CD1c-positive myeloid dendritic cell (primary cell): ENCODE results near the gene GPC6.

ENCODE experiments used
- DNase-seq: peaks from one replicate; pipeline ENCODE4 v3.0.0-alpha.2; 2016; ENCODE audit errors: extremely low spot score

GPC6 gene

GRCh38 chr13:93775027-93775426 lies 548.4 kb downstream of the GPC6 start:
- no peak for DNase-seq

- no peak for DNase-seq
These were observed 549.0 kb downstream of the GPC6 start for GRCh38 chr13:93775507-93776108.

- no peak for DNase-seq
These were observed 550.3 kb downstream of the GPC6 start for GRCh38 chr13:93776936-93777335.

- DNase-seq: no peak
These were observed 550.9 kb downstream of the GPC6 start for GRCh38 chr13:93777504-93777903.

GRCh38 chr13:93778548-93778947 lies 551.9 kb downstream of the GPC6 start:
- DNase-seq: no peak

GRCh38 chr13:93784191-93784590 lies 557.6 kb downstream of the GPC6 start:
- no peak for DNase-seq

- no peak for DNase-seq
These were observed 560.4 kb downstream of the GPC6 start for GRCh38 chr13:93786846-93787489.

GRCh38 chr13:93788456-93788855 lies 561.8 kb downstream of the GPC6 start:
- DNase-seq: no peak

- no peak for DNase-seq
These were observed 562.5 kb downstream of the GPC6 start for GRCh38 chr13:93789058-93789457.

- no peak for DNase-seq
These were observed 567.7 kb downstream of the GPC6 start for GRCh38 chr13:93794197-93794885.

GRCh38 chr13:93797463-93797862 lies 570.9 kb downstream of the GPC6 start:
- no peak for DNase-seq

- DNase-seq: no peak
These were observed 573.7 kb downstream of the GPC6 start for GRCh38 chr13:93800342-93800741.

GRCh38 chr13:93805736-93806135 lies 579.1 kb downstream of the GPC6 start:
- no peak for DNase-seq

GRCh38 chr13:93806861-93807260 lies 580.3 kb downstream of the GPC6 start:
- no peak for DNase-seq

GRCh38 chr13:93810264-93810663 lies 583.7 kb downstream of the GPC6 start:
- DNase-seq: no peak

GRCh38 chr13:93811071-93811737 lies 584.6 kb downstream of the GPC6 start:
- no peak for DNase-seq

GRCh38 chr13:93811738-93812112 lies 585.1 kb downstream of the GPC6 start:
- DNase-seq: no peak

- no peak for DNase-seq
These were observed 588.1 kb downstream of the GPC6 start for GRCh38 chr13:93814658-93815057.

GRCh38 chr13:93818345-93818744 lies 591.7 kb downstream of the GPC6 start:
- no peak for DNase-seq

- DNase-seq: no peak
These were observed 592.8 kb downstream of the GPC6 start for GRCh38 chr13:93819331-93819890.

- no peak for DNase-seq
These were observed 597.7 kb downstream of the GPC6 start for GRCh38 chr13:93824286-93824685.

GRCh38 chr13:93834051-93834450 lies 607.4 kb downstream of the GPC6 start:
- no peak for DNase-seq
